Ishikawa (cell line): ENCODE measurements around the gene C1QTNF3.

Experiments
- CREB1 ChIP-seq: IDR thresholded peaks from 2 replicates; pipeline ENCODE4 v1.6.1; 2012; ENCODE audit warnings: low read depth
- EP300 ChIP-seq: IDR thresholded peaks from 2 replicates; pipeline ENCODE4 v1.6.1; 2012; ENCODE audit warnings: borderline replicate concordance
- FOXM1 ChIP-seq: IDR thresholded peaks from 2 replicates; pipeline ENCODE4 v1.6.1; 2012; ENCODE audit warnings: low read depth, borderline replicate concordance
- NFIC ChIP-seq: IDR thresholded peaks from 2 replicates; pipeline ENCODE4 v1.6.1; 2012
- RAD21 ChIP-seq: IDR thresholded peaks from 2 replicates; pipeline ENCODE4 v1.6.1; 2012; ENCODE audit warnings: low read depth
- REST ChIP-seq: IDR thresholded peaks from 2 replicates; pipeline ENCODE4 v1.6.1; 2012; ENCODE audit warnings: low read depth, mild to moderate bottlenecking
- TAF1 ChIP-seq: IDR thresholded peaks from 2 replicates; pipeline ENCODE4 v1.6.1; 2012; ENCODE audit warnings: low read depth, mild to moderate bottlenecking
- TEAD4 ChIP-seq: IDR thresholded peaks from 2 replicates; pipeline ENCODE4 v1.6.1; 2012
- ZBTB7A ChIP-seq: IDR thresholded peaks from 2 replicates; pipeline ENCODE4 v1.6.1; 2012; ENCODE audit warnings: low read depth
- TF ChIP-seq, protein P1 (sequence below): IDR thresholded peaks from 2 replicates; pipeline ENCODE4 v1.6.1; 2012
- TF ChIP-seq, protein P2 (sequence below): IDR thresholded peaks from 2 replicates; pipeline ENCODE4 v1.6.1; 2012

GRCh38 chr5:34005211-34005610 lies 37.8 kb downstream of the C1QTNF3 start:
- no peak for TF ChIP-seq CREB1
- no peak for TF ChIP-seq ZBTB7A
- TF ChIP-seq FOXM1 = no peak
- TF ChIP-seq EP300 = no peak
- TF ChIP-seq NFIC = no peak
- no peak for TF ChIP-seq RAD21
- TF ChIP-seq REST = no peak
- TF ChIP-seq, protein P1, sequence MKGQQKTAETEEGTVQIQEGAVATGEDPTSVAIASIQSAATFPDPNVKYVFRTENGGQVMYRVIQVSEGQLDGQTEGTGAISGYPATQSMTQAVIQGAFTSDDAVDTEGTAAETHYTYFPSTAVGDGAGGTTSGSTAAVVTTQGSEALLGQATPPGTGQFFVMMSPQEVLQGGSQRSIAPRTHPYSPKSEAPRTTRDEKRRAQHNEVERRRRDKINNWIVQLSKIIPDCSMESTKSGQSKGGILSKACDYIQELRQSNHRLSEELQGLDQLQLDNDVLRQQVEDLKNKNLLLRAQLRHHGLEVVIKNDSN = no peak
- TF ChIP-seq, protein P2, sequence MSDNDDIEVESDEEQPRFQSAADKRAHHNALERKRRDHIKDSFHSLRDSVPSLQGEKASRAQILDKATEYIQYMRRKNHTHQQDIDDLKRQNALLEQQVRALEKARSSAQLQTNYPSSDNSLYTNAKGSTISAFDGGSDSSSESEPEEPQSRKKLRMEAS = no peak
- TF ChIP-seq TAF1 = no peak
- TF ChIP-seq TEAD4 = no peak
